Esophagus muscularis mucosa (tissue), 4 donors: ENCODE data around the gene TBC1D10B. TPM values are rescaled to one million over a fixed set of nuclear protein-coding genes. Genes with fewer than 3 reads are reported as not detected.
A peak's percentile ranks its signal among the peaks of the same experiment; 100 is the strongest.
"Not testable (repeated sequence)": the region's sequence is repeated elsewhere in the genome, so short reads cannot be mapped to it uniquely, and the experiment has no call there.

Experiments
- DNase-seq: peaks from one replicate; pipeline ENCODE4 v3.0.0-alpha.2; 2017; ENCODE audit errors: extremely low spot score
- H3K27ac ChIP-seq, 4 donors: fragments of 200-600 bp; sonication (generic); replicated peaks in 1 of 4; 1 replicate in 3 of 4; 2 replicates in 1 of 4; pipeline ENCODE4 v1.5.1; 2016 to 2019; ENCODE audit warnings: mild to moderate bottlenecking in 1 of 4
- H3K27me3 ChIP-seq, 4 donors: fragments of 200-600 bp; sonication (generic); one replicate each; pipeline versions ENCODE4 v1.5.1 to v1.6.0; 2016 to 2019
- H3K36me3 ChIP-seq, 4 donors: fragments of 200-600 bp; sonication (generic); one replicate each; pipeline ENCODE4 v1.5.1; 2016 to 2019
- H3K4me1 ChIP-seq, 4 donors: fragments of 200-600 bp; sonication (generic); one replicate each; pipeline ENCODE4 v1.5.1; 2016 to 2019
- H3K4me3 ChIP-seq, 4 donors: fragments of 200-600 bp; sonication (generic); 1 replicate in 2 of 4; 2 replicates in 2 of 4; pipeline ENCODE4 v1.5.1; 2016 to 2019; ENCODE audit warnings: mild to moderate bottlenecking in 4 of 4, moderate library complexity in 1 of 4
- H3K9me3 ChIP-seq, 4 donors: fragments of 200-600 bp; sonication (generic); 1 replicate in 3 of 4; 2 replicates in 1 of 4; pipeline ENCODE4 v1.5.1; 2016 to 2019
- EP300 ChIP-seq: sonication (generic); formaldehyde crosslinking; IDR thresholded peaks from one replicate; pipeline ENCODE4 v1.6.1; 2017; ENCODE audit warnings: antibody characterized with exemption
- POLR2A ChIP-seq: fragments of 450-650 bp; IDR thresholded peaks from one replicate; pipeline ENCODE4 v1.6.1; 2017; ENCODE audit warnings: antibody characterized with exemption, moderate library complexity, mild to moderate bottlenecking, low read depth
- POLR2AphosphoS5 ChIP-seq, 2 donors: sonication (generic); formaldehyde crosslinking; IDR thresholded peaks; one replicate each; pipeline ENCODE4 v1.6.1; 2017; ENCODE audit warnings: antibody characterized with exemption in 2 of 2
- WGBS: methylation state at CpG from one replicate; pipeline ENCODE4 v1.1.5; 2018; 5-methylcytosine and 5-hydroxymethylcytosine counted together
- intact Hi-C: fragments of 100-400 bp; cut with DNase I; formaldehyde crosslinking; loops from one replicate; pipeline ENCODE4 v1.15.1; 2023
- total RNA-seq, 4 donors: library from RNA; depleted of rRNA; stranded (reverse); fragments of >200 nt; gene quantifications; one replicate each; pipeline versions ENCODE4 v1.1.0 to v1.2.1, GENCODE V29; 2016
- TF ChIP-seq, protein P1 (sequence below), 3 experiments: fragments of 200-600 bp in 2 of 3; fragments of 450-650 bp in 1 of 3; sonication (generic) in 2 of 3; IDR thresholded peaks; one replicate each; pipeline ENCODE4 v1.5.1; 2017 to 2019; ENCODE audit warnings: antibody characterized with exemption in 3 of 3, mild to moderate bottlenecking in 2 of 3, moderate library complexity in 1 of 3

Gene TBC1D10B
- total RNA-seq, 4 donors from 2014 or later = 21.2 to 41.5 (median 29.4) TPM

DNA sequence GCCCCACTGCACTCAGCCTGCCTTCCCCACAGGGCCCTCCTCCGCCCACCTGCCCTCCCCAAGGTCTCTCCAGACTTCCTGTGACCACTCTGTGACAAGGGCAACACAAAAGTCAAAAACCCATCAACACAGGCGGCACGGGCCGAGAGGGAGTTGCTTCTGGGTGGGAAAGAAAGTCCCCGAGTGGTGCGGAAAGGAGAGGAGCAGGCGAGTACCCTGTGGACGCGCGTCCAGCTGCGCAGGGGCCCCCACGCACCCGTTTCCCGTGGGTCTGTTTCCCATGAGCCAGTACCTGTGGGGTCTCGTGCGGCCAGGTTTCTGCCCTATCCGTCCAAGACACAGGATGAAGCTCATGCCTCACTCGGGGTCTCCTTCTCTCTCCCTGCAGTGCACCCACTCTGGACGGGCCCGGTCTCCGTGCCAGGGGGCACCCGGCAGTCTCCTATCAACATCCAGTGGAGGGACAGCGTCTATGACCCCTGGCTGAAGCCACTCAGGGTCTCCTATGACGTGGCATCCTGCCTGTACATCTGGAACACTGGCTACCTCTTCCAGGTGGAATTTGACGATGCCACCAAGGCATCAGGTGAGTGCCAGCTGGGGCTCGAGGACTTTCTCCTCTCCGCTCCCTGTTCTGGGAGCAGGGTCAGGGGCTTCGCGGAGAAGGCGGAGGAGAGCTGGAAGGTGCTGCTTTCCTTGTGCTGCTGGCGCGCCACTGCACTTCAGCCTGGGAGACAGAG lies 27.4 kb downstream of the TBC1D10B start:
- no peaks in the 10 kb centered on the region for H3K9me3 ChIP-seq
- TF ChIP-seq POLR2A (no peak), POLR2AphosphoS5 (IDR thresholded peaks at IDR 0.05) (no peak), EP300 (no peak)
- TF ChIP-seq, protein P1, sequence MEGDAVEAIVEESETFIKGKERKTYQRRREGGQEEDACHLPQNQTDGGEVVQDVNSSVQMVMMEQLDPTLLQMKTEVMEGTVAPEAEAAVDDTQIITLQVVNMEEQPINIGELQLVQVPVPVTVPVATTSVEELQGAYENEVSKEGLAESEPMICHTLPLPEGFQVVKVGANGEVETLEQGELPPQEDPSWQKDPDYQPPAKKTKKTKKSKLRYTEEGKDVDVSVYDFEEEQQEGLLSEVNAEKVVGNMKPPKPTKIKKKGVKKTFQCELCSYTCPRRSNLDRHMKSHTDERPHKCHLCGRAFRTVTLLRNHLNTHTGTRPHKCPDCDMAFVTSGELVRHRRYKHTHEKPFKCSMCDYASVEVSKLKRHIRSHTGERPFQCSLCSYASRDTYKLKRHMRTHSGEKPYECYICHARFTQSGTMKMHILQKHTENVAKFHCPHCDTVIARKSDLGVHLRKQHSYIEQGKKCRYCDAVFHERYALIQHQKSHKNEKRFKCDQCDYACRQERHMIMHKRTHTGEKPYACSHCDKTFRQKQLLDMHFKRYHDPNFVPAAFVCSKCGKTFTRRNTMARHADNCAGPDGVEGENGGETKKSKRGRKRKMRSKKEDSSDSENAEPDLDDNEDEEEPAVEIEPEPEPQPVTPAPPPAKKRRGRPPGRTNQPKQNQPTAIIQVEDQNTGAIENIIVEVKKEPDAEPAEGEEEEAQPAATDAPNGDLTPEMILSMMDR (IDR thresholded peaks at IDR 0.05) = no peak
- H3K36me3 ChIP-seq = no peaks in the 10 kb centered on the region
- no peaks in the 10 kb centered on the region for H3K4me1 ChIP-seq
- intact Hi-C loops = no loop called here
- H3K27ac ChIP-seq = no peak overlapping the region
- H3K4me3 ChIP-seq = no peak overlapping the region
- no peaks in the 10 kb centered on the region for H3K27me3 ChIP-seq
- WGBS = 85% methylated on average over 31 of the region's 32 CpGs
- DNase-seq = no peak

DNA sequence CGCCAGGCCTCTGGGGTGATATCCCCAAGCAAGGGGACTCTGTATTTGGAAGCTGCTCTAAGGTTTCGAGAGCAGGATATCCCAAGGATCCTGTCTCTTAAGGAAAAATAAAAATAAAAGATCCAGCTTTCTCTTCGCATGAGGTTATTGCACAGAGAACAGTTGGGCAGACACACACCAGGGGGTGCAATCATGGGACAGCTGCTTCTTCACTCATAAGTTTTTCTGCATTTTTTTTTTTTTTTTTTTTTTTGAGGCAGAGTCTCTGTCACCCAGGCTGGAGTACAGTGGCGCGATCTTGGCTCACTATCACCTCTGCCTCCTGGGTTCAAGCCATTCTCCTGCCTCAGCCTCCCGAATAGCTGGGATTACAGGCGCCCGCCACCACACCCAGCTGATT lies 28.3 kb downstream of the TBC1D10B start:
- H3K4me1 ChIP-seq, H3K27me3 ChIP-seq, DNase-seq, H3K27ac ChIP-seq, H3K36me3 ChIP-seq, H3K4me3 ChIP-seq, H3K9me3 ChIP-seq, intact Hi-C loops: not testable (repeated sequence)
- WGBS = 89% methylated on average over 8 of the region's 8 CpGs

DNA sequence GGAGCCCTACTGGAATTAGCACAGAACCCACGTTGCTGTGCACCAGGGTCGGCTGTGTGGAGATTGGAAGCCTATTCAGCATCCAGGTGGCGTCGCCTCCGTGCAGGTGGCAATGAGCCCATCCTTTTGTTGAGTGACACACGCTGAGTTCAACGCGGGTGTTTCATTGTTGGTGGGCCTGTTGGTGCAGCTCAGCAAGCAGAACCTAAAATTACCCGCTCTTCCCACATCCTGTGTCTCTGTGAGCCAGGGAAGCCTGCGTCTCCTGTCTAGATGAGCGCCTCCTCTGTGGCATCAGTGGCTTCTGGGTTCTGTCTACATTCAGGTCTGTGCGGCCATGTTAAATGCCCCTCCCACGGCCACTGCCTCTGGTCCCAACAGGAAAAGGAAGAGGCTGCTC lies 29.7 kb downstream of the TBC1D10B start:
- no peak for DNase-seq
- TF ChIP-seq POLR2A (no peak), EP300 (no peak), POLR2AphosphoS5 (IDR thresholded peaks at IDR 0.05) (no peak)
- TF ChIP-seq, protein P1 (IDR thresholded peaks at IDR 0.05) = no peak
- H3K9me3 ChIP-seq = no peaks in the 10 kb centered on the region
- no peaks in the 10 kb centered on the region for H3K36me3 ChIP-seq
- no peaks in the 10 kb centered on the region for H3K27me3 ChIP-seq
- 90% methylated on average over 11 of the region's 13 CpGs for WGBS
- intact Hi-C loops = no loop called here
- H3K27ac ChIP-seq = no peak overlapping the region
- peaks cover 5 to 8% (median 7%) of the 10 kb centered on the region in 4 donors for H3K4me1 ChIP-seq
- no peak overlapping the region for H3K4me3 ChIP-seq

DNA sequence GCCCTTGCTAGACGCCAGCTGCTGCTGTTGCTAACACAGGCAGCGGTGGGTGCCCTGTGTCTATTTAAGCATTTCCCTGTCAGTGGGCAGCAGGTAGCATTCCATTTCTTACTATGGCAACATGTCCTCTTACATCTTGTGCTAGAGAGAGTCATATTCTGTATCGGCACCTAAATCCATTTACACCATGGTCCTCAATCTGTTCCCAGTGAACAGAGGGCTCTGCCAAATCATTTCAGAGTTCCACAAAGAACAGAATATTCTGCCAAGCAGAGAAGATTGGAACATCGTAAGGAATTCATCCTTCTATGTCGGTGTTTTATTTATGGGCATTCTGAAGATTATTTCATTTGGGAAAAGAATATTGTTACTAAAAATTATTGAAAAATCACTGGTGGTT lies 31.6 kb downstream of the TBC1D10B start:
- 95% methylated on average over 5 of the region's 5 CpGs for WGBS
- H3K9me3 ChIP-seq, H3K4me3 ChIP-seq, H3K27ac ChIP-seq, H3K36me3 ChIP-seq, H3K27me3 ChIP-seq, intact Hi-C loops: not testable (repeated sequence)
- H3K4me1 ChIP-seq = peaks cover 6 to 10% (median 10%) of the 10 kb centered on the region in 4 donors
- peak; percentile 10 for DNase-seq

DNA sequence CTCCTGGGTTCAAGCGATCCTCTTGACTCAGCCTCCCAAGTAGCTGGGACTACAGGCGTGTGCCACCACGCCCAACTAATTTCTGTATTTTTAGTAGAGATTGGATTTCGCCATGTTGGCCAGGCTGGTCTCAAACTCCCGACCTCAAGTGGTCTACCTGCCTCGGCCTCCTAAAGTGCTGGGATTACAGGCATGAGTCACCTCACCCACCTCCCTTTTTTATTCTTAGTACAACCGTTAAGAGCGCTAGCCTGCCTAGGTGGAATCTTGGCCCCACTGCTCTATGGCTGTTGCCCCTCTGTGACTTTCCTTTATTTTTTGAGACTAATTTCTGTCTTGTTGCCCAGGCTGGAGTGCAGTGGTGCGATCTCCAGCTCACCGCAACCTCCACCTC lies 32.3 kb downstream of the TBC1D10B start:
- DNase-seq, H3K27ac ChIP-seq, H3K27me3 ChIP-seq, H3K9me3 ChIP-seq, intact Hi-C loops, H3K4me3 ChIP-seq, H3K36me3 ChIP-seq: not testable (repeated sequence)
- 94% methylated on average over 9 of the region's 10 CpGs for WGBS
- H3K4me1 ChIP-seq = peaks cover 6 to 10% (median 10%) of the 10 kb centered on the region in 4 donors

DNA sequence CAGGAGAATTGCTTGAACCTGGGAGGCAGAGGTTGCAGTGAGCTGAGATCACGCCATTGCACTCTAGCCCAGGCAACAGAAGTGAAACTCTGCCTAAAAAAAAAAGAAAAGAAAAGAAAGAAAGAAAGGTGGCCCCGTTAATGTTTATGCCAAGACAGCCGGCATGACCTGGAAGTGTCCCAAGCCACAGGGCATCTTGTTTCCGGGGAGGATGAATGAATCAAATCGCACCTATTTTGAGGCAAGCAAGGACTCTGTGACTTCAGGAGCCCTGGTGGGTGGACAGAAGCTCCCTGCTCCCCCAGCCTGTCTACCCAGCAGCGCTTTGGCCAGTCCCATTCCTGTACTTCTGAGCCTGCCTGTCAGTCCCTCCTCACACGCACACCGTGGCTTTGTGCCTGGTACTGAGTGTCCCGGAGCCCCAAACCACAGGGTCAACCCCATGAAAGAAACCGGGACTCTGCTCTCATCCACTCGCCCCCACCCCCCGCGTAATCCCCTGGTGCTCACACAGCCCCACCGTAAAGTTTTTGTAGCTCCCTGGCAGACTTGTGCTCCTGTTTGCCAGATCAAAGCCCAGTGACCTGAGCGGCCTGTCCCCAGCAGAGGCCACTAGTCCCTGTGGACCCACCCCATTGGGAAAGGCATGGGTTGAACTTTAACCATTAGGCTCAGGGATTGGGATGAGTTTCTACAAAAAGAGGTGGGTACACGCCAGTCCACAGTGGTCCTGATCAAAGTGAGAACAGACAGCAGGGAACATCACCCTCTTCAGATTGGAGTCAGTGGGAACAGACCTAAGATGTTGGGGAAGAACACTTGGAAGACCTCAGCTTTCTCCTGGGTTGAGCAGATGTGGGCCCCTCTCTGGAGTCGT lies 34.5 kb downstream of the TBC1D10B start:
- H3K4me3 ChIP-seq = peak overlapping the region; percentile 74 to 95 (median 86)
- no peaks in the 10 kb centered on the region for H3K9me3 ChIP-seq
- H3K27me3 ChIP-seq = no peaks in the 10 kb centered on the region
- H3K4me1 ChIP-seq = peaks cover 6 to 20% (median 15%) of the 10 kb centered on the region in 4 donors
- intact Hi-C loops = no loop called here
- H3K36me3 ChIP-seq = no peaks in the 10 kb centered on the region
- TF ChIP-seq, protein P1 (IDR thresholded peaks at IDR 0.05) = no peak
- TF ChIP-seq EP300 (no peak), POLR2AphosphoS5 (IDR thresholded peaks at IDR 0.05) (no peak), POLR2A (no peak)
- peak overlapping the region; percentile 97 to 98 (median 98) for H3K27ac ChIP-seq
- DNase-seq = peak; percentile 91
- WGBS = 55% methylated on average over 17 of the region's 17 CpGs
